Measurements from ENCODE around the gene OR52N1. TPM values are rescaled to one million over a fixed set of nuclear protein-coding genes. Genes with fewer than 3 reads are reported as not detected.
A peak's percentile ranks its signal among the peaks of the same experiment; 100 is the strongest.

OR52N1 gene
- total and polyA plus RNA-seq, 9 donors: 0.23 TPM; not detected in 8

DNA sequence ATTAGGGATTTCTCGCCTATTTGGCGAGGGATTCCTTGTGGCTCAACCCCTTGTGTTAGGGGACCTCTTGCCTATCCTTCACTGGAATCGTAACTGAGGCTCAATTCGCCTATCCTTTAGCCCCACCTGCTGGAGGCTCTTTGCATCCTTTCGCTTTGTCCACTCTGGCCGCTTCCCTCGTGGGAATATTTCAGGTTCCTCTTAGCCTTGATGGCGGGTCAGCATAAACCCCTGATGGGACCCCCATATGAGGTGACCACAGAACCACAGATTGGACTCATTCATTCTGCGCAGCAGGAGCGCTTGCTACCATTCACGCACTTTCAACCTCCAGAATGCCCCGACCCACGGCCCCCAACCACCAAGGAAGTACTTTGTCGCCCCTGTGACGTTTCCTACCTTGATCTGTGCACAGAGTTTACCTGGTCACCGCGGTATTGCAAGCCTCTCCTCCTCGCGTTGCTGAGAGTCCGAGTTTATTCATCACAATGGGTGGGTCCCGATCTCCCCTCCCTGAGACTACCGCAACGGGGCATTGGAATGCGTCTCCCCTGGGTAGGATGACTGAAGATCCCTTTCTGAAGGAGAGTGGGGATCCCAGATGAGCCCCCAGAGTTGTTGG lies 17.5 kb upstream of the OR52N1 start, which contains the start of gene OR52N2:
TSS of gene OR52N2 (plus strand) at position 425 of the 622 bp plus-strand sequence. CDS start 11,412 bp downstream, outside the sequence.
- DNase-seq: peak; percentile 38 to 76 (median 70)
- Histone ChIP-seq H3K9me3 (no peaks in the 10 kb centered on the region), H3K4me3 (no peak within 1 kb of the TSS), H3K4me1 (ENCODE audit: insufficient read depth) (no peaks in the 10 kb centered on the region), H3K36me3 (no peaks in the 10 kb centered on the region), H3K27ac (no peak within 1 kb of the TSS), H3K27me3 (no peaks in the 10 kb centered on the region)
- TF ChIP-seq, protein P1, sequence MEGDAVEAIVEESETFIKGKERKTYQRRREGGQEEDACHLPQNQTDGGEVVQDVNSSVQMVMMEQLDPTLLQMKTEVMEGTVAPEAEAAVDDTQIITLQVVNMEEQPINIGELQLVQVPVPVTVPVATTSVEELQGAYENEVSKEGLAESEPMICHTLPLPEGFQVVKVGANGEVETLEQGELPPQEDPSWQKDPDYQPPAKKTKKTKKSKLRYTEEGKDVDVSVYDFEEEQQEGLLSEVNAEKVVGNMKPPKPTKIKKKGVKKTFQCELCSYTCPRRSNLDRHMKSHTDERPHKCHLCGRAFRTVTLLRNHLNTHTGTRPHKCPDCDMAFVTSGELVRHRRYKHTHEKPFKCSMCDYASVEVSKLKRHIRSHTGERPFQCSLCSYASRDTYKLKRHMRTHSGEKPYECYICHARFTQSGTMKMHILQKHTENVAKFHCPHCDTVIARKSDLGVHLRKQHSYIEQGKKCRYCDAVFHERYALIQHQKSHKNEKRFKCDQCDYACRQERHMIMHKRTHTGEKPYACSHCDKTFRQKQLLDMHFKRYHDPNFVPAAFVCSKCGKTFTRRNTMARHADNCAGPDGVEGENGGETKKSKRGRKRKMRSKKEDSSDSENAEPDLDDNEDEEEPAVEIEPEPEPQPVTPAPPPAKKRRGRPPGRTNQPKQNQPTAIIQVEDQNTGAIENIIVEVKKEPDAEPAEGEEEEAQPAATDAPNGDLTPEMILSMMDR (IDR thresholded peaks at IDR 0.05): peak; percentile 54 to 81 (median 69)
- TF ChIP-seq POLR2A (IDR thresholded peaks at IDR 0.05) (no peak), EP300 (IDR thresholded peaks at IDR 0.05) (no peak)
- WGBS, 3 donors: 7 to 13% (median 10%) methylated on average over 24 of the region's 24 CpGs
- intact Hi-C loops (cut with DNase I): loop anchor here in 2 of 4 donors (10.0 kb wide), 2 partner anchors 344 to 604 kb away; partner anchors contain the start of gene OR51V1 (in 1 of the 2)

DNA sequence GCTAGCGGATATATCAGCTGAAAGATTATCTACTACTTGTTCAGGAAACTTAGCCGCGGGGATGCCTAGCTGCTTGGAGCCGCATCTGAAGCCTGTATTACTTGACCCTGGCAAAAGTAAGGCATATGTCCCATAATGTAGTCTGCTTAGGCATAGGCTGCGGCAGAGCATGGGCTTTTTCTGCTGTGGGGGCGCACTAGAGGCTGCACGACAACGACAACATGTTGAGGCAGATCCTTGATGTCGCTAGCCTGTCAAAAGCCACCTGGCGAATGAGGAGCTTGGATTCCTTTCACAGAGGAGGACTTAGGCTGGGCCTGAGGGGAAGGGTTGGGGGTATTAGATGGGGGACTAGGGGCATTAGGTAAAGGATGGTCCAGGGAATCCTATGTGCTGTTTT lies 16.5 kb upstream of the OR52N1 start:
- H3K9me3 ChIP-seq: no peaks in the 10 kb centered on the region
- H3K27me3 ChIP-seq: no peaks in the 10 kb centered on the region
- no peak overlapping the region for H3K4me3 ChIP-seq
- TF ChIP-seq POLR2A (IDR thresholded peaks at IDR 0.05): no peak
- TF ChIP-seq, protein P1 (IDR thresholded peaks at IDR 0.05): no peak
- TF ChIP-seq EP300 (IDR thresholded peaks at IDR 0.05): no peak
- 60 to 66% (median 61%) methylated on average over 10 of the region's 10 CpGs for WGBS, 3 donors
- H3K27ac ChIP-seq: no peak overlapping the region
- no peaks in the 10 kb centered on the region for H3K4me1 ChIP-seq (ENCODE audit: insufficient read depth)
- H3K36me3 ChIP-seq: no peaks in the 10 kb centered on the region
- intact Hi-C loops (cut with DNase I): loop anchor here in 2 of 4 donors (10.0 kb wide), 2 partner anchors 343 to 603 kb away; partner anchors contain the start of gene OR51V1 (in 1 of the 2)
- DNase-seq: no peak

DNA sequence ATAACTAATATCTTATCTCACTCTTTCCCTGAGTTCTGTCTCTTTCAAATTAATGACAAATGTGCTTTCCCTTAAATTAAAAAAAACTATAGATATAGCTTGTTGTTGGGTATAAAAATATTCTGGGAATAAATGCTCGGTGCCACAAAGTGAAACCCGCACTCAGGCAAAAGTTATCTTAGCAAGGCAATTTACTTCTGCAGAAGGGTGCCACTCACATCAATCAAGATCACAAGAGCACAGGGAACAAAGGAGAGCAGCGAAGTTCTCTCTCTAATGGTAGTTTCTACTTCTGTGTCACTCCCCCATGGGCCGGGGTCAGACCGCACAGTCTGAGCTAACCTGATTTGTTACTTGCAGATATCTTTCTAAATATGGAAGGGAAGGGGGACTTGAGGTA lies 12.9 kb upstream of the OR52N1 start:
- no peaks in the 10 kb centered on the region for H3K27me3 ChIP-seq
- H3K36me3 ChIP-seq: no peaks in the 10 kb centered on the region
- WGBS, 3 donors: 77 to 85% (median 82%) methylated on average over 5 of the region's 5 CpGs
- no peaks in the 10 kb centered on the region for H3K9me3 ChIP-seq
- DNase-seq: no peak
- intact Hi-C loops (cut with DNase I): loop anchor here in 2 of 4 donors (10.0 kb wide), 2 partner anchors 339 to 599 kb away; partner anchors contain the start of gene OR51V1 (in 1 of the 2)
- H3K4me1 ChIP-seq (ENCODE audit: insufficient read depth): no peaks in the 10 kb centered on the region
- H3K4me3 ChIP-seq: no peak overlapping the region
- TF ChIP-seq, protein P1 (IDR thresholded peaks at IDR 0.05): no peak
- TF ChIP-seq POLR2A (IDR thresholded peaks at IDR 0.05) (no peak), EP300 (IDR thresholded peaks at IDR 0.05) (no peak)
- no peak overlapping the region for H3K27ac ChIP-seq

DNA sequence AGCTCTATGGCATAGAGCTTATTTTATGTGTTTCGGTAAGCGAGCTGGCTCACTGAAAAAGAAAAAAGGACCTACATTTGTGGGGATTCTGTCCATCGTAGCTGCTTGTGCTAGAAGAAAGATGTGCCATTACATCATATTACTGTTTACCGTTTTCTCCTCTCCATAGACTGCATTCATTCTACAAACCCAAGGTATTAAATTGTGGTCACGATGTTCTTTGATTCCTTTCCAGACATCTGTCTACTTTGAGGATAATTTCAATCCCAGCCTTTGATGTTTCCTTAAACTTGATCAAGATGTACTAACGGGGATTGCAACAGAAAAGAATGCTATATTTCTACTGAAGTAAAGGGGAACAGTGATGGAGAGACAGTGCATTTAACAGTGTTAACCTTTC lies 5.5 kb upstream of the OR52N1 start:
- no peak for DNase-seq
- Histone ChIP-seq H3K9me3 (no peaks in the 10 kb centered on the region), H3K27ac (no peak overlapping the region), H3K4me3 (no peak overlapping the region), H3K27me3 (no peaks in the 10 kb centered on the region), H3K36me3 (no peaks in the 10 kb centered on the region), H3K4me1 (ENCODE audit: insufficient read depth) (no peaks in the 10 kb centered on the region)
- intact Hi-C loops (cut with DNase I): no loop called here
- whole genome bisulfite sequencing, 3 donors: 76 to 81% (median 78%) methylated on average over 6 of the region's 6 CpGs
- TF ChIP-seq, protein P1 (IDR thresholded peaks at IDR 0.05): no peak
- TF ChIP-seq POLR2A (IDR thresholded peaks at IDR 0.05) (no peak), EP300 (IDR thresholded peaks at IDR 0.05) (no peak)
